H9 (cell line): ENCODE measurements around the gene LNPK. TPM values are rescaled to one million over a fixed set of nuclear protein-coding genes. Genes with fewer than 3 reads are reported as not detected.

Source experiments
- DNase-seq: peaks from one replicate; pipeline ENCODE4 v3.0.0-alpha.2; 2017
- H2AFZ ChIP-seq: one replicate; pipeline ENCODE4 v1.6.1; 2013; ENCODE audit warnings: mild to moderate bottlenecking, low read length, control low read depth, moderate library complexity
- H2AK5ac ChIP-seq: 2 replicates; pipeline ENCODE4 v1.6.1; 2013; ENCODE audit warnings: low read length, control low read depth, mixed read lengths; ENCODE audit not compliant: insufficient read length
- H2BK120ac ChIP-seq: one replicate; pipeline ENCODE4 v1.6.1; 2013; ENCODE audit warnings: low read depth, mild to moderate bottlenecking, low read length, control low read depth, inconsistent platforms; ENCODE audit not compliant: poor library complexity, severe bottlenecking
- H2BK12ac ChIP-seq: 2 replicates; pipeline ENCODE4 v1.6.1; 2013; ENCODE audit warnings: low read length, control low read depth, mixed read lengths, low read depth; ENCODE audit not compliant: insufficient read length
- H2BK15ac ChIP-seq: 2 replicates; pipeline ENCODE4 v1.6.1; 2013; ENCODE audit warnings: low read depth, low read length, control low read depth
- H2BK20ac ChIP-seq: one replicate; pipeline ENCODE4 v1.6.1; 2013; ENCODE audit warnings: low read depth, mild to moderate bottlenecking, low read length, control low read depth, inconsistent platforms; ENCODE audit not compliant: poor library complexity, severe bottlenecking
- H2BK5ac ChIP-seq: 2 replicates; pipeline ENCODE4 v1.6.1; 2013; ENCODE audit warnings: low read length, control low read depth, mixed read lengths; ENCODE audit not compliant: insufficient read length
- H3K14ac ChIP-seq: 2 replicates; pipeline ENCODE4 v1.6.1; 2013; ENCODE audit warnings: low read length, control low read depth; ENCODE audit not compliant: insufficient read depth
- H3K18ac ChIP-seq: 2 replicates; pipeline ENCODE4 v1.6.1; 2013; ENCODE audit warnings: low read depth, mild to moderate bottlenecking, mixed read lengths, low read length, control low read depth; ENCODE audit not compliant: insufficient read length
- H3K23ac ChIP-seq: 2 replicates; pipeline ENCODE4 v1.6.1; 2013; ENCODE audit warnings: low read length, control low read depth, mixed read lengths, low read depth; ENCODE audit not compliant: insufficient read length
- H3K23me2 ChIP-seq: 2 replicates; pipeline ENCODE4 v1.6.1; 2013; ENCODE audit warnings: low read depth, mild to moderate bottlenecking, mixed read lengths, low read length, control low read depth; ENCODE audit not compliant: insufficient read length, poor library complexity, severe bottlenecking
- H3K27ac ChIP-seq: 2 replicates; pipeline ENCODE4 v1.5.1; 2013; ENCODE audit warnings: low read length, control low read depth, mixed read lengths, low read depth; ENCODE audit not compliant: insufficient read length
- H3K27me3 ChIP-seq: 2 replicates; pipeline ENCODE4 v1.6.1; 2013; ENCODE audit warnings: low read length, control low read depth, inconsistent platforms; ENCODE audit not compliant: insufficient read depth
- H3K4ac ChIP-seq: 2 replicates; pipeline ENCODE4 v1.6.1; 2013; ENCODE audit warnings: low read depth, mild to moderate bottlenecking, control low read depth, inconsistent platforms, low read length, moderate library complexity
- H3K4me1 ChIP-seq: 2 replicates; pipeline ENCODE4 v1.6.1; 2013; ENCODE audit warnings: low read length, control low read depth, inconsistent platforms; ENCODE audit not compliant: insufficient read depth
- H3K4me2 ChIP-seq: 2 replicates; pipeline ENCODE4 v1.6.1; 2013; ENCODE audit warnings: low read length, control low read depth, mixed read lengths; ENCODE audit not compliant: insufficient read length, insufficient read depth
- H3K56ac ChIP-seq: 2 replicates; pipeline ENCODE4 v1.6.1; 2013; ENCODE audit warnings: low read depth, mild to moderate bottlenecking, mixed read lengths, low read length, control low read depth; ENCODE audit not compliant: insufficient read length
- H3K79me1 ChIP-seq: 2 replicates; pipeline ENCODE4 v1.6.1; 2013; ENCODE audit warnings: low read depth, mild to moderate bottlenecking, moderate library complexity, low read length, control low read depth, inconsistent platforms; ENCODE audit not compliant: insufficient read depth, poor library complexity, severe bottlenecking
- H3K79me2 ChIP-seq: 2 replicates; pipeline ENCODE4 v1.6.1; 2013; ENCODE audit warnings: low read length, control low read depth, inconsistent platforms; ENCODE audit not compliant: insufficient read depth
- H3K9ac ChIP-seq: 2 replicates; pipeline ENCODE4 v1.6.1; 2013; ENCODE audit warnings: low read length, control low read depth, mixed read lengths; ENCODE audit not compliant: insufficient read length; ENCODE audit errors: extremely low read depth
- H3K9me3 ChIP-seq: one replicate; pipeline ENCODE4 v1.6.1; 2013; ENCODE audit warnings: low read depth, low read length, inconsistent platforms; ENCODE audit not compliant: control insufficient read depth
- H3T11ph ChIP-seq: one replicate; pipeline ENCODE4 v1.6.1; 2013; ENCODE audit warnings: mild to moderate bottlenecking, low read length, control low read depth, inconsistent platforms
- H4K20me1 ChIP-seq: one replicate; pipeline ENCODE4 v1.6.1; 2013; ENCODE audit not compliant: control insufficient read depth, insufficient read length, insufficient read depth
- H4K5ac ChIP-seq: 2 replicates; pipeline ENCODE4 v1.6.1; 2013; ENCODE audit warnings: low read depth, mild to moderate bottlenecking, mixed read lengths, low read length, control low read depth; ENCODE audit not compliant: insufficient read length
- H4K8ac ChIP-seq: replicated peaks from 2 replicates; pipeline ENCODE4 v1.6.1; 2013; ENCODE audit warnings: low read length, control low read depth, mixed read lengths, low read depth; ENCODE audit not compliant: insufficient read length
- H4K91ac ChIP-seq: 2 replicates; pipeline ENCODE4 v1.6.1; 2013; ENCODE audit warnings: low read depth, mild to moderate bottlenecking, moderate library complexity, mixed read lengths, low read length, control low read depth; ENCODE audit not compliant: insufficient read length
- H3K27ac Mint-ChIP-seq, 3 experiments: 2 replicates in 2 of 3; 3 replicates in 1 of 3; pipeline ENCODE4 v1.8.0; 2020 to 2021; ENCODE audit warnings: mixed read lengths in 3 of 3, mild to moderate bottlenecking in 1 of 3, moderate library complexity in 1 of 3
- H3K27me3 Mint-ChIP-seq: 2 replicates; pipeline ENCODE4 v1.8.0; 2021; ENCODE audit warnings: low read depth, mild to moderate bottlenecking, moderate library complexity, mixed read lengths
- H3K36me3 Mint-ChIP-seq, 3 experiments: 2 replicates in 2 of 3; 3 replicates in 1 of 3; pipeline ENCODE4 v1.8.0; 2020 to 2021; ENCODE audit warnings: low read depth in 3 of 3, mixed read lengths in 3 of 3; ENCODE audit not compliant: insufficient read depth in 1 of 3
- H3K4me1 Mint-ChIP-seq, 2 experiments: 2 replicates each; pipeline ENCODE4 v1.8.0; 2020; ENCODE audit warnings: mixed read lengths in 2 of 2
- H3K4me3 Mint-ChIP-seq, 2 experiments: 2 replicates in 1 of 2; 3 replicates in 1 of 2; pipeline ENCODE4 v1.8.0; 2020 to 2021; ENCODE audit warnings: mild to moderate bottlenecking in 2 of 2, mixed read lengths in 2 of 2, moderate library complexity in 1 of 2
- H3K9me3 Mint-ChIP-seq, 2 experiments: 2 replicates in 1 of 2; 3 replicates in 1 of 2; pipeline ENCODE4 v1.8.0; 2020; ENCODE audit warnings: mild to moderate bottlenecking in 2 of 2, mixed read lengths in 2 of 2, moderate library complexity in 1 of 2
- CTCF ChIP-seq: fragments of 200-600 bp; sonication (generic); conservative IDR thresholded peaks from 3 replicates; pipeline ENCODE4 v1.8.0; 2021; ENCODE audit warnings: antibody characterized with exemption, mild to moderate bottlenecking
- WGBS: extraction: QIAGEN DNeasy Blood & Tissue Kit; methylation state at CpG from one replicate; pipeline ENCODE4 v1.1.7; 2013; ENCODE audit warnings: missing lambda C conversion rate, low lambda C conversion rate, mixed read lengths; ENCODE audit not compliant: insufficient read length; ENCODE audit errors: extremely low coverage; 5-methylcytosine and 5-hydroxymethylcytosine counted together
- total RNA-seq: library from RNA; stranded (reverse); gene quantifications from 2 replicates; pipeline ENCODE4 v1.2.1, GENCODE V29; 2021

The LNPK gene
- total RNA-seq, 1 experiment from 2014 or later: 8.5 TPM

DNA sequence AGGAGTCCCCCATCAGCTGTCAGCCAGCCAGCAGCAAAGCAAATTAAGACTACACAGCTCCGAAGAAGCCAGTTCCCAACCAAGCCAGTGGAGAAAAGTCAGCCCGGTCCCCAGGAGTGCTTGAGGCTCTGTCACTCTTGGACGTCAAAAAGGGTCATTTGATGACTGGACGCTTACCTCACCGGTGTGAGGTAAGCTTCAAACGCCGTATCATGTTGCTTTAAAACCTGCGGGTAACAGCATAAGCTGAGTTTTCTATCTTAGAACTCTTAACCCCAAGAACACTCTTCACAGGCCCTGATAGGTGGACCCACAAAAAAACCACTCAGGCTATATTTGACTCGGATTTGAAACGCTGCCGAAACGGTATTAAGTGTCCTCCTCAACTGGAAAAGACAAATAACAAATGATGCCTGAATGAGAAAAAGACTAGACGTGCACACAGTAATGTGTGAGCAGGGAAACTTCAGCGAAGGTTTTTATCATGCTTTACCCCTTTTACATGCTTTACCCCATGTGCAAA is 682 bp upstream of the LNPK start:
- DNase-seq: no peak
- Histone ChIP-seq H2BK15ac (no peak overlapping the region), H3K56ac (no peak overlapping the region), H3K79me2 (no peaks in the 10 kb centered on the region), H3K4me2 (peak overlapping the region; percentile 94), H3K27me3 (no peaks in the 10 kb centered on the region; the same call in 1 of the 2 replicates), H2AFZ (peak overlapping the region; percentile 60), H3K9ac (peak overlapping the region; percentile 57), H3K23ac (no peak overlapping the region), H2BK5ac (no peak overlapping the region), H3K14ac (no peak overlapping the region; the same call in 1 of the 2 replicates), H2BK20ac (no peak overlapping the region), H3K18ac (no peak overlapping the region), H3K79me1 (no peaks in the 10 kb centered on the region), H2BK12ac (no peak overlapping the region), H2BK120ac (no peak overlapping the region), H2AK5ac (no peak overlapping the region), H3K4me1 (no peaks in the 10 kb centered on the region), H4K20me1 (no peaks in the 10 kb centered on the region), H3K9me3 (no peaks in the 10 kb centered on the region), H3K4ac (no peak overlapping the region), H4K91ac (no peak overlapping the region), H4K5ac (no peak overlapping the region), H3T11ph (no peak overlapping the region), H4K8ac (no peak overlapping the region), H3K27ac (no peak overlapping the region), H3K23me2 (peaks cover 12% of the 10 kb centered on the region)
- Mint-ChIP-seq H3K27me3 (peaks cover 39% of the 10 kb centered on the region), H3K4me3 (peak overlapping the region; percentile 72 to 87), H3K9me3 (no peaks in the 10 kb centered on the region), H3K36me3 (no peaks in the 10 kb centered on the region), H3K4me1 (peaks cover 13 to 15% of the 10 kb centered on the region in 2 experiments), H3K27ac (no peak overlapping the region)
- WGBS: no CpG with 5 or more reads among the region's 14 CpGs
- TF ChIP-seq CTCF: no peak
